HG03135 (cell line): ENCODE measurements around the gene IST1.
A peak's percentile ranks its signal among the peaks of the same experiment; 100 is the strongest.
"Not testable (repeated sequence)": the region's sequence is repeated elsewhere in the genome, so short reads cannot be mapped to it uniquely, and the experiment has no call there.

Source experiments
- ATAC-seq: cut with Tn5 transposase; IDR thresholded peaks from one replicate; pipeline ENCODE4 v1.9.1; 2021; ENCODE audit warnings: mild to moderate bottlenecking, moderate library complexity; ENCODE audit not compliant: unreplicated experiment

IST1 gene

DNA sequence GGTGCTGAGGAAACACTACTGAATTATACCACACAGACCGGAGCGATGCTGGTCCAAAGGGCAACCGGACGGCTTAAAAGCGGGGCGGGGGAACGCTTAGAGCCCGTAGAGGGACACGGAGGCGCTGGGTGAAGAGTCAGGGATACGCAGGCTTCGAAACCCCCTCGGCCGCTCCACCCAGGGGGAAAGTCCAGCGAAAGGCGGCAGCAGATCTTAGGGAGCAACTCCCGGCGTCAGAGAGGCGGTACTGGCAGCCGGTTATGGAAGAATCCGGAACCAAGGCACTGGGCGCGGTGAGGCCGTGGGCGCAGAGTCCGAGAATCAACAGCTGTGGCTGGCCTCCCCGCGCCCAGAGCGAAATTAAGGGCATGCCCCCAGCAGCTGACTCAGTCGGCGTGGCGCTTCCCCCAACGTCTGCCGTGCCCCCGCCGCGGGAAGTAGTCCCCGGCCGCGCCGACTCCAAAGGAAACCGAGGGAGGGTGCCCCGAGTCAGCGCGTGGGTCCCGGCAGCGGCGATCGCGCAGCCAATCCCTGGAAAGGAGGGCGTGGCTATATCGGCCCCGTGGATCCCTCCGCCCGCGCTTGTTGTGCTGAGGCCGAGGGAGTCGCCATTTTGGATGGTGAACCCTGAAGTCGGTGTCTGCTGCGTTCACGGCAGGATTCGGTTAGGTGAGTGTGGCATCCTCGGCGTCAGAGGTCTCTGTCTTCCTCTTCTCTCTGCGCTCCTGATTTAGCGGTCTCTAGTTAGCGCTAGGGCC is at the start of gene IST1:
Gene IST1, plus strand, starts transcription at position 611 of the 758 bp plus-strand sequence. CDS start 20,110 bp downstream, outside the sequence.
- ATAC-seq = peak; percentile 78

DNA sequence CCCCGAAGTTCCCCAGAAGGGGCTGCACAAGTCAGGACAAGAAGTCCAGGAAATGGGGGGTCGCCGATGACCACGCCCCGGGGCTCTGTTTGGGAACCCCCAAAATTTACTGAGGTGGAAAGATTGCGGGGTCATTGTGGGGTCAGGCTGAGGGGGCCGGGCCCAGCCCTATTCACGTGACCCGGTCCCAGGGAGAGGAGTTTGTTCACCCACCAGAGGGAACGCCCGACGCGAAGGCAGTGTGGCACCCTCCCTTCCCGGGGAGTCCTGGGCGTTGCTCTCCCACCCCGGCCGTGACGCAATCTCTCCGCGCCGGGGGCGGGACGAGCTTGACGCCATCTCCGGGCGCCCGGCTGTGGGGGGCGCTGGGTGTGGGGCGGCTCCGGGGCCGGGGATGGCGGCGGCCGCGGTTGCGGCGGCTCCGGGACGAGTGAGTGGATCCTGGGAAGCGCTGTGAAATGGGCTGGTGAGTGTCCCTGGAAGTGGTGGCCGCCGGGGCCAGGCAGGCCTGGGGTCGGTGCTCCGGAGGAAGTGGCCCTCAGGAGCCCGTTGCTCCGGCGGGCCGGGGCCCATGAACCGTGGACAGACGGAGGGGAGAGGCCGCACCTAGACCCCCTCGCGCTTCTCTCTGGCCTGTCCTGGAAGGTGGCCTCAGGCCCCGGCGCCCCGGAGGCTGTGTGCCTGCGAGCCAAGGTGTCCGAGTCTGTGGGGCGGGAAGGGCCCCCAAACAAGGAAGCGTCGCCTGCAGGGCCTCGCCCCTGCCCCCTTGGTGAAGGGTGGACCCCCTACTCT is 49.5 kb upstream of the IST1 start, which contains the start of gene ATXN1L:
Gene ATXN1L, plus strand, starts transcription at position 338 of the 792 bp plus-strand sequence. CDS start 3,765 bp downstream, outside the sequence.
- peak; percentile 66 for ATAC-seq

DNA sequence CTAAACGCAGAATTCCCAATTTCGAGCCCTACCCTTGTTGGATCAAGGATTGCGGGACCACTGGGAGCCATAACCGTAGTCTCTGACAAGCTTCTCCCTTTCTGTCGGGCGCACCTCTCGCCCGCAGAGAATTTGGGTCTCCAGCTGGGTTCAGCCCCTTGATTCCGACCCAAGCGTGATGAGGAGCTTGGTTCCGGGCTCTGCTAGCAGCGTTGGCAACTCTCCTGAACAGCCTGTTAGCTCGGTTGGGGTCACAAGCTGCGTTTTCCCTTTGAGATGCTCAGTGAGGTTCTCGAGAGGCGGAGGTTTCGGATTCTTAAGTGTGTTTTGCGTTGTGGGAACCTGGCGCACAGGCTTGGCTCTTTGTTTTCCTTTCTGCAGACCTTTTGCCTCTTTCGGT is 48.9 kb upstream of the IST1 start:
- ATAC-seq = no peak

DNA sequence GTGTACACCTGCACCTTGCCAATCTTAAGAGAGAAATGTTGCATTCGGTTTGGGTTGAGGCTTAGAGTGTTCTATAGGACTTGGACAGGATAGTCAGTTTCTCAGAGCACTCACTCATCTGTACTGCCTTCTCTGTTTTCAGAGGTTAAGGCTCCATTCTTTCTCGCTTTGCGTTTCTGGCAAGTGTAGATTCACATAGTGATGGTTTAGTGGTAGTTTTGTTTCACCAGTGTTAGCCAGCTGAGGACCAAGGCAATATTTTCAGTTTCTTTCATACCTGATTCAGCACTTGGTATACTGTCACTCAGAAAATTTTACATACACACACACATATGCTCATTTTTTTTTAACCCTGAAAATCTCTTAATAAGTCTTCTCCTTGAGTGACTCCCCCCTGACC is 48.2 kb upstream of the IST1 start:
- ATAC-seq = no peak

DNA sequence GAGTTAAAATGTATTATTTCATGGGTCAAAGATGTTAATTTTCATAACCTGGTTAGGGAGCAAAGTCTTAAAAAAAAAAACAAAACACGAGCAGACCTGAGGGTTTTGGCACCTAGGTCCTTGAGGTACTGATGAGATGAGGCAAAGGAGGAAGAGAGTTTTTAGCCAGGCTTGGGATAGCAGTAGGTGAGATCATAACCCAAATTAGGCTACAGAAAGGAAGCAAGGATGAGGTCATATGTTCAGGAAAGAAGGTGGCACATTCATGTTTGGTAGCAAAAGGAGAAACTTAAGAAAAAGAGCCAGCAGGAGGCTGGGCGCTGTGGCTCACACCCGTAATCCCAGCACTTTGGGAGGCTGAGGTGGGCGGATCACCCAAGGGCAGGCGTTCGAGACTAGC is 46.7 kb upstream of the IST1 start:
- no peak for ATAC-seq

DNA sequence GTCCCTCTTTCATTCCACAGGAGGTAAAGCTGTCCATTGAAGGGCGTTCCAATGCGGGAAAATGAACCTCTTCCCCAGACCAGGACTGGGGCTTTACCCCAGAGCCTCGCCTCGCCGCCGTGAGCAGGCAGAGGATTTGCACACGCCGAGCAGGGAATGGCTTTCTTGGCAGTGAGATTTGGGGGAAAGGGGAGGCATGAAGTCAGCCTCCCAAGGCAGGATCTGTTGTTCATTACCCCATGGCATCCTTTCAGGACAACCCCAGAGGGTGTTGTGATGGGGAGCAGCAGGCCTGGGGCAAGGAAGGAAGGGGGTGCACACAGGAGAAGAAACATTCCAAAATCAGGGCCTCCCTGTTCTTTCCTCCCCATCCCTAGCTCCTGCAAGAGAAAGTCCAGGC is 43.6 kb upstream of the IST1 start:
- ATAC-seq = no peak

DNA sequence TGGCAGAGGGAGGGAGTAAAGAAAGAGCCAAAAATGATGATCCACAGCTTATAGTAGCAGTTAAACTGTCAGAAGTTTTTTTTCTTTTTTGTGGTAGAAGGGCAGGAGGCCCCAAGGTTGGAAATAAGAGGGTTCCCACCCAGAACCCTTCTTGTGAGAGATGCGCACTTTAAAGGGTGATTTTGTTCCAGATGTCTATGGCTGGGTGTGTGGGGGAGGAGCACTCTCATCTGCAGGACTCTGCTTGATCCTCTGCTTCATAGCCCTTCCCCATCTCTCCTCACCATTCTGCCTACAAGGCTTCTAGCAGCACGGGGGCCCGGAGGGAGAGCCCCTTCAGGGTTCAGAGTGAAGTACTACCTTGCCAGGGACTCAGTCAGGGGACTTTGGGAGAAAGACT is 43.2 kb upstream of the IST1 start:
- ATAC-seq = no peak

DNA sequence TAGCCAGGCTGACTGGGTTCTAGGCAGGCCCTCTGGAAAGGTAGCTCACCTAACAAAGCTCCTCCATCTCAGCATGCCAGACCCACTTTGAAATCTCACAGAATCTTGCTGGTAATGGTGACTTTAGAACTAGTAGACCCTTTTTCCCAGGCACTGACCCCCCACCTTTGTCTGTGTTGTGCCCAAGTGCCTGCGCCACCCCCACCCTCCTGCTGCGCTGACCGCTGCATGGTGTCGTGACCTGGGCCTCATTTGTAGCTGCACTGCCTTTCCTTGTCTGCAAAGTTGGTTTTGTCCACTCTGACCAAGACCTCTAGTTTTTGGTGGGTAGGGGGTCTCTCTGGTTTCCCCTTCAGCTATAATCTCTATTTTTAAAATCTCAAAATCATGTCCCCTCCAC is 42.8 kb upstream of the IST1 start:
- ATAC-seq = no peak

DNA sequence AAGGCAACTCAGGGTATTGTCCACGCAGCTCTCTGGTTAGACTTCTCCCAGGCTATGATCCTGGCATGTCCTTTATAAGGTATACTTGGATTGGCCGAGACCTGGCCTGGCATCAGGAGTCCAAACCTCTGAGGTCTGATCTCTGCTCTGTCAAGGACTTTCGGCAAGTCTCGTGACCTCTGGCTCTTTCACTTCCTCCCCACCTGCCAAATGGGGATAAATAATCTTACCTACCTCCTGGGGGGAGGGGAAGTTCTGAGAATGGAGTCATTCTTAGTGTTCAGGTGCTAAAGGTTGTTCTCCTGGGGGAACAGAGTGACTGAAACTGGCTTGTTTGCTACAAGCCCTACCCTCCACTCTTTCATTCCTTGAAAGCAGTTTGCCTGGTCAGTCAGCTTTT is 41.9 kb upstream of the IST1 start:
- peak; percentile 51 for ATAC-seq

DNA sequence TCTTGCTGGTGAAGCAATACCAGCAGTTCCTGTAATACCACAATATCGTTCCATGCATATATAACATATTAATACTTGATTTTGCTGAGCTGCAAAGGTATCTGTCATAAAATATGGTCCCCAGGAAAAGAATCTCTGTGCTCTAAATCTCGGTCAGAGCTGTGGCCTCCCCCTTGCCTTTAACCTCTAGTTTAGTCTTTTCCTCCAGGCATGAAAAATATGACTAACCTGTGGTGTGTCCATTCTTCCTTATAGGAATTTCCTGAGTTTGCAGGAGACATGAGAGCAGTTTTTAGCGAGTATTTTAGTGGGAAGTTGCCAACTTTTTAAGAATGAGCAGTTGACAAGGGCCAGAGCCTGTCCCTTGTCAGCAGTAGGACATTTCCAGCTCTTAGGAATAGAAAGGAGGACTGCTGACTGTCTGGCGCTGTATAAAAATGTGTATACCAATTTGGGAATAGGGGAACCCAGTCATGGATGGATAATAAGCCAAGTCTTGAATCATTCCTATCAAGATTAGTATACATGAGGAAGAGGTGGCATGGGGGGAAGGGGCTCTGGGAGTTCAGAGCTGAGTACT is 40.9 kb upstream of the IST1 start:
- ATAC-seq = no peak

DNA sequence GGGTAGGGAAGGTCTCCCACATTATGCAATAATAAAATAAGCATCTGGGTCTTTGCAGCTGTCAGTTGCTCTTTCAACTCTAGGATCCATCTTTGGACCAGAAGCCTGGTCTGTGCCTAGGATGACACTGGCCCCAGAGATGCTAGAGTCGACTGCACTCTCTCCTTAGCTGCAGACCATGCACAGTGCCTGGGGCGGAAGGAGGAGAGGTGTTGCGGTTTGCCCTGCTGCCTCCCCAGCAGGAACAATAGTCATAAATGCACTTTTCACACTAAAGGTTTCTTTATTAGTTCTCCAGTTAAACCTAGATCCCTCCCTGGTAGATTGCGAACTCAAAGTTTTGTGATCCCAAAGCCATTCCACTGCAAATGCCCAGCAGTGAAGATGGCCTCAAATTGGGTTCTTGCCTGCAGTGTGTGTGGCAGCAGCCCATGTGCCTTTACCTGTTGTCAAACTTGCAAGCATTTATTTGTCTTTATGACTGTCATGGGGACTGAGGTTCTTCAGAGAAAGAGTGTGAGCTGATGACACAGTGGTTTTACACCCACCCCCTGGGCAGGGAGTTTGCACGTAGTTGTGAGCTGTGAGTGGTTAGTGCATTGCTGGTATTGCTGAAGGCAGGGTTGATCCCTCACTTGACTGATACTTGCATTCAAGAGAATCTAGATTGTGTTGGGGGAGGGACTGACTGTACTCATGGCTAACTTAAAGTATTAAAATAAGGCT is 39.2 kb upstream of the IST1 start:
- no peak for ATAC-seq

DNA sequence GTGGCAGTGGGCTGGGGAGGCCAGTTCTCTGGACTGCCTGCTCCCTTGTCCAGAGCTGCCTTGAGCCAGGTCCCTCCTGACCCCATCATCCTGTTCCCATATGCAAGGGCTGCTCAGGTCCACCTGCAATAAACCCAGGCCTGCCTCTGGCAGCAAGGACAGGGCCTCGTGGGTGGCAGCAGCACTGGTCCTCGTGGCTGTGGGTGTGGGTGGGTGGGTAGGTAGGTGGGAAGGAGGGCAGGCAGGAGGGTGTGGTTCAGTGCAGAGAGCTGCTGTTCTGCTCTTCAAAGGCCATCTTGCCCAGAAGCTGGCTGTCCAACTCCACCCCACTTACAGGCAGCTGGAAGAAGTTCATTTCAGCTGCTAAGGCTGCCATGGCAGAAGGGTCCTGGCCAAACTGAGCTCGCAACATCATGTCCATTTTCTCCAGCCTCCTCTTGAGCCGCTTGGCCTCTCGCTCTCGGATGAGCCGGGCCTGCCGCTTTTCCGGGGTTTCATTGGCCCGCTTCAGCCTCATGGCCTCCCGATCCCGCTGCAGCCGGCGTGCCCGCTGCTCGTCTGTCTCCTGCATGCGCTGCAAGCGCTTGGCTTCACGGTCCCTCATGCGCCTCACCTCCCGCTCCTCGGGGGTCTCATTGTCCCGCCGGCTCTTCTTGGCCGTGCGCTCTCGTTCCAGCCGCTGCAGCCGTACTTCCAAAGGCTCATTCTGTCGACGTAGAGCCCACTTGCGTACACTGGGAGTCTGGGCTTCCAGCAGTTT is 35.4 kb upstream of the IST1 start:
- ATAC-seq = no peak

DNA sequence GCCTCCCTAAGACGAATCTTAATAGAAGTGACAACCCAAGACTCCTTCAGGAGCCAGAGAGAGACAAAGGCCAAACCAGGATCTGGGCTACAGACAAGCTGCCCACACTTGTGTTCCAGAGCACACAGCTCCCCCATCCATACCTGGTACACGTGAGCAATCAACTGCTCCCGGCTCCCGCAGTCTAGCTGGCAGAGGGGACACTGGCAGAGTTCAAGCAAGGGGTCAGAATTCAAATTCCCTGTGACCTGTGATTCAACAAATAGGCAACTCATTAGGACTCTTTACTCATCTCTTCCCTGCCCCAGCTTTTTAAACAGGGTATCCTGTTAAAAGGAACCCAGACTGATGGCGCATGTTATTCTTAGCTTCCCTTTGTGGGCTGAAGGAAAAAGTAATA is 31.3 kb upstream of the IST1 start:
- ATAC-seq = no peak

DNA sequence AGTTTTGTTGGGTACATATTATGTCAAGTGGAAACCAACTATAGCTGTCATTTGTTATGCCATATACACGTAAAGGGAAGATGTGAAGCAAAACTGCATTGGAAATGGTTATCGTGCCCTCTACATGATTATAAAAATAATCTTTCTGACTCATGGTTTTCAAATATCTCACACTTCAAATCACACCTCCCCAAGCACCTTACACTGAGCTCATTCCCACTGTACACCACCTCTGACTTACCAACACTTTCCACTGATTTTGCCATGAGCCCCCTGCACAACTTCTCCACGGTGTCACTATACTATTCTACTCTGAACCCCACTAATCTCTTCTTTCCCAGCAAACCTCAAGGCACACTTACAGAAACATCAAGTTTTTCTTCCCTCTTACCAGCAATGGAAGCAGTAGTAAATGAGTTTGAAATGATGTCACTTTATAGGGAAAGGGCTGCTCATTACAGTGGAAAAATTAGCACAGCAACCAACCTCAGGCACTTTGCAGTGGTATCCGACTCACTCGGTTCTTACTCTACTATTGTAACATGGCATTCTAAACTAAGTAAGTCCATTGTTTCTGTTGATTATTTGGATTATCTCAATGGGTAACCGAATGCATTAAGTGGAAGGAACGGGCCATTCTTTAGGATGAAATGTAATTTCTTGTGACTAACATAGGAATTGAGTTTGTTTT is 30.0 kb upstream of the IST1 start:
- ATAC-seq = no peak

DNA sequence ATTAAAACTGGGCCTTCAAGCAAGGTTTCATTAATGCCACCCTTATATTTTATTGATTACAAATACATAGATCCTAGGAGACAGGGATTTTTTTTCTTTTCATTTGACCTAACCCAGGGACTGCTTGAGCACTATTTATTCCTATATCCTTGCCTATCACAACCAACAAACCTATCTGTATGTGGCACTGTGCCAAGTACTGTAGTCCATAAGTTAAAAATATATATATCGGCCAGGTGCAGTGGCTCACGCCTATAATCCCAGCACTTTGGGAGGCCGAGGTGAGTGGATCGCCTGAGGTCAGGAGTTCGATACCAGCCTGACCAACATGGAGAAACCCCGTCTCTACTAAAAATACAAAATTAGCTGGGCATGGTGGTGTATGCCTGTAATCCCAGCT is 28.2 kb upstream of the IST1 start:
- ATAC-seq = not testable (repeated sequence)

DNA sequence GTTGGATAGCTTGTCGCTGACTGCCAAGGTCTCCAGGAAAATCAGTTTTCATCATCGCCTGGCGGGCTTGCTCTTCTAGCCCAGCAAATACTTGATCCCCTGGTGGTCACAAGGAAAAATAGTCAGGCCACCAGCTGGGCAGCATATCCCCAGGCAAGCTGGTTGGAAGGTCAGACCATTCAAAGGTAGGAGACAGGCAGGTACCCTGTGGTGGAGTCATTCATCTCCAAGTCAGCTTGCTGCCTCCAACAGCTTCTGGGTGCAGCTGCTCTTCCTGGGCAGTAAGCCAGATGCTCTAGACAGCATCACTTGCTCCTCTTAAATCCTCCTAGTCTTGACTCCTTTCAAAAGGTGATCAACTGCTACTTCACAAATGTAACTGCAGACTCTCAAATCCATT is 27.4 kb upstream of the IST1 start:
- ATAC-seq = no peak

DNA sequence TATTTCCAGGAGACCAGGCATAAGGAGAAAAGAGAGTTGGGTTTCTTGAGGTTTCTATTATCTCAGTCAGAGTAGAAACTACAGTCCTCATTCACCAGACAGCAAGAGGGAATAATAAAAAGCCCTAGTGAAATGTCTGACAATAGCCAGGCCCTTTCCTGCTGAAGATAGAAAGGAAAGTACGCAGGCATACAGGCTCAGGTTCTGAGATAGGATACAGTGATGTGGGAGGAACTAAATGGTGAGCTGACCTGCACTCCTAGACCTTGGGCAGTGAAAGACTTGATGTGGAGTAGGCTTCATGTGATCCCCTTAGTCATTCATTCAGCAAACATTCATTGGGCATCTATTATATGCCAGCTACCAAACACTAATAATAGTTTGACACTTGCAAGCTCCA is 26.2 kb upstream of the IST1 start:
- no peak for ATAC-seq

DNA sequence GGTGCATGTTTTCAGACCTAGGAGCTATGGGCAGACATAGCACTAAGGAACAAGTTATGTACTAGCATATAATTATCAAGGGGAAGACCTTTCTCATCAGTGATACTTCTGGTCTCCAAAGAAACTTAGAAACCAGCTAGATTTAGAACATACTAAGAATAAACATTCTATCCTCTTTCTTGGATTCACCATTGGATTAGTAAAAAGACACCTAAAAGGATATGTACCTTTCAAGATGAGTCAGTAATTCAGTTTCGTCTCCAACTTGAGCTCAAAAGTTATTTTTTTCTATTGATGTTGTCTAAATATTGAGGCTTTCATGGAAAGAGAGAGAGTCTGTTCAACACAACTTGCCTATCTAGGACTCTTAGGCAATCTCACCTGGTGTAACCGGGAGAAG is 24.5 kb upstream of the IST1 start:
- no peak for ATAC-seq

DNA sequence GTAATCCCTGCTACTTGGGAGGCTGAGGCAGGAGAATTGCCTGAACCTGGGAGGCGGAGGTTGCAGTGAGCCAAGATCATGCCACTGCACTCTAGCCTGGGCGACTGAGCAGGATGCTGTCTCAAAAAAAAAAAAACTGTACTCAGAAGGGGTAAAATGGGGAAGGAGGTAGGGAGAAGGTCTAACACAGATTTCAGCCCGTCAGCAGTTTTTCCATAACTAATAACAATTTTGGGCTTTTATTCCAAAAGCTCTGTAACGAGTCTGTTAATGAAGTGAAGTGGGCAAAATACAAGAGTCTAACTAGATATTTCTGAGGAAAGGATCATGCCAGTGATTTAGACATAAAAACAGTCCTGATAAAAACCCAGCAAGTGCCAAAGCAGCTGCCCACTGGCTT is 22.1 kb upstream of the IST1 start:
- ATAC-seq = no peak

DNA sequence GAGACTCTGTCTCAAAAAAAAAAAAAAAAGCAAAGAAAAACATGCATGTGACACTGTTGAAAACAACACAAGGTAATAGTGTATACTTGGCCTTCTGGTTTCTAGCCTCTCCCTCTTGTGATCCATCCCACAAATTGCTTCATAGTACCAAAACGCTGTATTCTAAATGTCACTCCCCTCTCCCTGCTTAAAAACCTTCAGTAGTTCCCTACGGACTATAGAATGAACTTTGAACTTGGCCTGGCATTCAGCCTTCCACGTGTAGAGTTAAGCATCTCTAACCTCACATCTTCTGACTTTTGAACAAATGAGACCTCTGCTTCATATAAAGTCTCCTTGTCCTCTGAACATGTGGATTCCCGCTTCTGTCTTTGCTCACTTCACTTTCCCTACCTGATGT is 16.4 kb upstream of the IST1 start:
- ATAC-seq = no peak
